Occipital lobe (tissue), 2 donors: ENCODE results near the gene PHF21B. TPM values are rescaled to one million over a fixed set of nuclear protein-coding genes. Genes with fewer than 3 reads are reported as not detected.

Source experiments
- DNase-seq: peaks from one replicate; lab custom pipeline; 2025; lab: John Stamatoyannopoulos, UW
- total RNA-seq: library from RNA; depleted of rRNA; stranded (reverse); fragments of >200 nt; gene quantifications from one replicate; pipeline ENCODE4 v1.2.3, GENCODE V29; 2014

PHF21B gene
- total RNA-seq, 1 donor from 2014 or later = 8.1 TPM

GRCh38 chr22:45014654-45015053 is 4.8 kb upstream of the PHF21B start:
- no peak for DNase-seq

GRCh38 chr22:45013138-45013537 is 3.3 kb upstream of the PHF21B start:
- DNase-seq = no peak

GRCh38 chr22:45010532-45010900 is 711 bp upstream of the PHF21B start:
- no peak for DNase-seq

GRCh38 chr22:45008751-45009605 is 827 bp downstream of the PHF21B start:
- no peak for DNase-seq

- no peak for DNase-seq
These were observed 1.6 kb downstream of the PHF21B start for GRCh38 chr22:45008186-45008681.

GRCh38 chr22:45007391-45008185 is 2.2 kb downstream of the PHF21B start:
- DNase-seq = no peak

GRCh38 chr22:45006964-45007390 is 2.8 kb downstream of the PHF21B start:
- DNase-seq = no peak

- DNase-seq = no peak
These were observed 3.5 kb downstream of the PHF21B start for GRCh38 chr22:45006111-45006963.

- DNase-seq = no peak
These were observed 8.2 kb downstream of the PHF21B start for GRCh38 chr22:45001653-45002052.

- no peak for DNase-seq
These were observed 9.5 kb downstream of the PHF21B start for GRCh38 chr22:45000330-45000729.

GRCh38 chr22:44999687-45000086 is 10.1 kb downstream of the PHF21B start:
- no peak for DNase-seq

GRCh38 chr22:44999231-44999630 is 10.6 kb downstream of the PHF21B start:
- DNase-seq = no peak

- DNase-seq = no peak
These were observed 11.5 kb downstream of the PHF21B start for GRCh38 chr22:44998296-44998695.

GRCh38 chr22:44997060-44997459 is 12.7 kb downstream of the PHF21B start:
- DNase-seq = no peak

GRCh38 chr22:44996648-44997047 is 13.2 kb downstream of the PHF21B start:
- no peak for DNase-seq

- DNase-seq = no peak
These were observed 13.7 kb downstream of the PHF21B start for GRCh38 chr22:44996120-44996519.

GRCh38 chr22:44995715-44996114 is 14.1 kb downstream of the PHF21B start:
- no peak for DNase-seq

GRCh38 chr22:44995105-44995514 is 14.7 kb downstream of the PHF21B start:
- DNase-seq = no peak

- no peak for DNase-seq
These were observed 15.3 kb downstream of the PHF21B start for GRCh38 chr22:44994399-44995104.

GRCh38 chr22:44992166-44992565 is 17.6 kb downstream of the PHF21B start:
- no peak for DNase-seq

GRCh38 chr22:44991218-44991617 is 18.6 kb downstream of the PHF21B start:
- DNase-seq = no peak
